ENCODE results near the gene MUC4. TPM values are rescaled to one million over a fixed set of nuclear protein-coding genes. Genes with fewer than 3 reads are reported as not detected.
"Not testable (repeated sequence)": the region's sequence is repeated elsewhere in the genome, so short reads cannot be mapped to it uniquely, and the experiment has no call there.

MUC4 gene
- total RNA-seq, 4 donors from 2014 or later, result not detected

- Histone ChIP-seq H3K27me3 (no peaks in the 10 kb centered on the region), H3K36me3 (peaks cover 0 to 49% (median 0%) of the 10 kb centered on the region in 3 donors), H3K9me3 (no peaks in the 10 kb centered on the region), H3K27ac (no peak overlapping the region), H3K4me1 (no peaks in the 10 kb centered on the region), H3K4me3 (no peak overlapping the region)
- DNase-seq (ENCODE audit: low spot score in 2 of 2), result no peak
- TF ChIP-seq POLR2A (IDR thresholded peaks at IDR 0.05), result no peak
- peak in 1 of 2 donors; percentile 7 for TF ChIP-seq EP300 (IDR thresholded peaks at IDR 0.05)
- 75 to 89% methylated on average over 6 of the region's 6 CpGs for WGBS, 2 donors
These were observed 97.2 kb downstream of the MUC4 start for GRCh38 chr3:195714380-195715011.

GRCh38 chr3:195713150-195713549 is 98.6 kb downstream of the MUC4 start:
- H3K27ac ChIP-seq; DNase-seq (ENCODE audit: low spot score in 2 of 2); H3K9me3 ChIP-seq; H3K4me1 ChIP-seq; H3K4me3 ChIP-seq; H3K27me3 ChIP-seq: not testable (repeated sequence)
- WGBS, 2 donors, result 45% methylated on average over 8 of the region's 9 CpGs; no CpG with 5 or more reads in 1 of the 2 donors
- H3K36me3 ChIP-seq, result peaks cover 0 to 62% (median 4%) of the 10 kb centered on the region in 3 donors

GRCh38 chr3:195712535-195712910 is 99.2 kb downstream of the MUC4 start:
- H3K4me1 ChIP-seq; DNase-seq (ENCODE audit: low spot score in 2 of 2); H3K27me3 ChIP-seq; H3K27ac ChIP-seq; H3K4me3 ChIP-seq; H3K9me3 ChIP-seq: not testable (repeated sequence)
- H3K36me3 ChIP-seq, result peaks cover 0 to 65% (median 4%) of the 10 kb centered on the region in 3 donors
- WGBS, 2 donors, result 82 to 83% methylated on average over 7 to 8 of the region's 8 CpGs

GRCh38 chr3:195711813-195712534 is 99.8 kb downstream of the MUC4 start:
- WGBS, 2 donors, result 86 to 93% methylated on average over 12 of the region's 12 CpGs
- peaks cover 0 to 65% (median 4%) of the 10 kb centered on the region in 3 donors for H3K36me3 ChIP-seq
- no peaks in the 10 kb centered on the region for H3K4me1 ChIP-seq
- H3K9me3 ChIP-seq, result no peaks in the 10 kb centered on the region
- no peaks in the 10 kb centered on the region for H3K27me3 ChIP-seq
- no peak for DNase-seq (ENCODE audit: low spot score in 2 of 2)
- no peak for TF ChIP-seq POLR2A (IDR thresholded peaks at IDR 0.05)
- no peak for TF ChIP-seq EP300 (IDR thresholded peaks at IDR 0.05)
- TF ChIP-seq CTCF (IDR thresholded peaks at IDR 0.05), result no peak
- H3K27ac ChIP-seq, result no peak overlapping the region
- H3K4me3 ChIP-seq, result no peak overlapping the region

- H3K4me1 ChIP-seq; DNase-seq (ENCODE audit: low spot score in 2 of 2); H3K9me3 ChIP-seq; H3K27me3 ChIP-seq; H3K27ac ChIP-seq; H3K4me3 ChIP-seq: not testable (repeated sequence)
- WGBS, 2 donors, result 63 to 87% methylated on average over 2 of the region's 2 CpGs
- H3K36me3 ChIP-seq, result peaks cover 0 to 61% (median 4%) of the 10 kb centered on the region in 3 donors
These were observed 100.5 kb downstream of the MUC4 start for GRCh38 chr3:195711091-195711812.

GRCh38 chr3:195710126-195710905 is 101.4 kb downstream of the MUC4 start:
- not testable (repeated sequence) for H3K4me3 ChIP-seq; DNase-seq (ENCODE audit: low spot score in 2 of 2); H3K9me3 ChIP-seq; H3K4me1 ChIP-seq; H3K27me3 ChIP-seq; H3K27ac ChIP-seq
- 61 to 83% methylated on average over 6 of the region's 6 CpGs for WGBS, 2 donors
- H3K36me3 ChIP-seq, result peaks cover 0 to 56% (median 4%) of the 10 kb centered on the region in 3 donors

- no peak for TF ChIP-seq POLR2A (IDR thresholded peaks at IDR 0.05)
- no peak for TF ChIP-seq CTCF (IDR thresholded peaks at IDR 0.05)
- TF ChIP-seq EP300 (IDR thresholded peaks at IDR 0.05), result no peak
- H3K27me3 ChIP-seq, result no peaks in the 10 kb centered on the region
- no peaks in the 10 kb centered on the region for H3K4me1 ChIP-seq
- DNase-seq (ENCODE audit: low spot score in 2 of 2), result no peak
- no peaks in the 10 kb centered on the region for H3K9me3 ChIP-seq
- 95 to 96% methylated on average over 6 of the region's 6 CpGs for WGBS, 2 donors
- H3K36me3 ChIP-seq, result peaks cover 0 to 54% (median 4%) of the 10 kb centered on the region in 3 donors
- H3K4me3 ChIP-seq, result no peak overlapping the region
- H3K27ac ChIP-seq, result no peak overlapping the region
These were observed 102.0 kb downstream of the MUC4 start for GRCh38 chr3:195709676-195710085.
